Measurements from ENCODE around the gene CLDN20. TPM values are rescaled to one million over a fixed set of nuclear protein-coding genes. Genes with fewer than 3 reads are reported as not detected.

The CLDN20 gene
- total and polyA plus RNA-seq, 2 of the 4 experiments (the other 2 are of a cell fraction): not detected

DNA sequence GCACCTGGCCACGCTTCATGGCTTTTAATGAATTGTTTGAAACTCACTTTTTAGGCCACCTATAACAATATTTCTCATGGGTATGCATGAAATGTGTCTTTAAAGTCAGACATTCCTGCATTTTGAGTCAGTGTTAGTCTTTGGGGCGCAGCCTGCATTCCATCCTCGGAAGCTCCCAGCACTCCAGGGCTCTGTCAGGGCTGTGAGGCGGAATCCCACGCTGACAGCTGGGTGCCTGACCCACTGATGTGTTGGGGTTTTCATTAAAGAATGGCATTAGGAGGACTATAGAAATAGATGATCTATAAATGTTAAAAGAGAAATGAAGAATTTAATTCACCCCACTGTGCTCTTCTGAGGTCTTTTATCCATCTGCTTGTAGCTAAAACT lies 16.2 kb upstream of the CLDN20 start:
- ATAC-seq (ENCODE audit: low read depth): peak; percentile 42; the same call in 1 of the 2 replicates
- no peak overlapping the region for H3K4me3 ChIP-seq (ENCODE audit: insufficient read depth, low read depth, low read length)
- no peak overlapping the region for H4K5ac ChIP-seq (ENCODE audit: low read depth, low read length)
- no peak overlapping the region for H3K23ac ChIP-seq (ENCODE audit: low read depth, low read length)
- POLR2A ChIA-PET (ENCODE audit: unreplicated experiment): no interaction called here
- H3K4ac ChIP-seq (ENCODE audit: low read depth, low read length): no peak overlapping the region
- 0 out of 4 replicates have a peak, but pooled peaks cover 0 to 3% of the 10 kb centered on the region in 2 experiments for H3K79me1 ChIP-seq (ENCODE audit: low read depth in 1 of 2, low read length in 2 of 2)
- H3K18ac ChIP-seq (ENCODE audit: low read depth, low read length): no peak overlapping the region
- peaks cover 6% of the 10 kb centered on the region for H3K36me3 ChIP-seq (ENCODE audit: control insufficient read depth, insufficient read depth, low read length)
- no peaks in the 10 kb centered on the region for H3K9me3 ChIP-seq (ENCODE audit: control insufficient read depth, insufficient read depth, low read length)
- no peak overlapping the region for H3K9ac ChIP-seq (ENCODE audit: low read depth, low read length)
- no CpG with 5 or more reads among the region's 5 CpGs for WGBS, 2 experiments (ENCODE audit: extremely low coverage in 2 of 2, insufficient read length in 1 of 2)
- no TSS peak for BruUV-seq (replicated peaks)
- peaks cover 12% of the 10 kb centered on the region; the same call in 1 of the 2 replicates for H3K9me1 ChIP-seq (ENCODE audit: insufficient read depth, low read length)
- no peak overlapping the region for H3K4me2 ChIP-seq (ENCODE audit: low read depth, low read length)
- no peak overlapping the region for H2AK5ac ChIP-seq (ENCODE audit: low read depth, low read length)
- peaks cover 4% of the 10 kb centered on the region; the same call in 1 of the 2 replicates for H3K4me1 ChIP-seq (ENCODE audit: control insufficient read depth, insufficient read depth, low read length)
- TF ChIP-seq MXI1 (IDR thresholded peaks at IDR 0.05; ENCODE audit: borderline replicate concordance, low read depth, low read length) (no peak), FOS (IDR thresholded peaks at IDR 0.05; ENCODE audit: low read depth, low read length) (no peak), NFE2L2 (IDR thresholded peaks at IDR 0.05; ENCODE audit: low read depth, low read length) (no peak), RCOR1 (IDR thresholded peaks at IDR 0.05; ENCODE audit: insufficient replicate concordance, low read length) (no peak), RAD21 (IDR thresholded peaks at IDR 0.05; ENCODE audit: low read length) (no peak)
- TF ChIP-seq, protein P1, sequence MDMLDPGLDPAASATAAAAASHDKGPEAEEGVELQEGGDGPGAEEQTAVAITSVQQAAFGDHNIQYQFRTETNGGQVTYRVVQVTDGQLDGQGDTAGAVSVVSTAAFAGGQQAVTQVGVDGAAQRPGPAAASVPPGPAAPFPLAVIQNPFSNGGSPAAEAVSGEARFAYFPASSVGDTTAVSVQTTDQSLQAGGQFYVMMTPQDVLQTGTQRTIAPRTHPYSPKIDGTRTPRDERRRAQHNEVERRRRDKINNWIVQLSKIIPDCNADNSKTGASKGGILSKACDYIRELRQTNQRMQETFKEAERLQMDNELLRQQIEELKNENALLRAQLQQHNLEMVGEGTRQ (IDR thresholded peaks at IDR 0.05; ENCODE audit: low read depth, low read length): no peak
- no peak overlapping the region for H3K14ac ChIP-seq (replicated peaks; ENCODE audit: low read depth, low read length)
- H4K8ac ChIP-seq (ENCODE audit: low read depth in 2 of 2, low read length in 2 of 2): no peak overlapping the region
- H3K56ac ChIP-seq (ENCODE audit: extremely low read depth, insufficient read depth, low read length): no peak overlapping the region
- dilution Hi-C loops (cut with HindIII; ENCODE audit: low sequenced_read_pairs, unreplicated experiment): no loop called here
- H3K27ac ChIP-seq (ENCODE audit: insufficient read depth, low read length): no peak overlapping the region
- no peaks in the 10 kb centered on the region for H4K20me1 ChIP-seq (ENCODE audit: insufficient read depth, low read length)
- no peak overlapping the region for H2BK15ac ChIP-seq (ENCODE audit: low read depth, low read length)
- no peak overlapping the region for H2AK9ac ChIP-seq (replicated peaks; ENCODE audit: low read depth, low read length, poor library complexity)
- CTCF ChIA-PET: interaction anchor here (1.0 to 2.1 kb wide), 4 partner anchors 58 to 320 kb away, joined by 3 to 15 read pairs (median 8); no protein-coding TSS in a partner anchor
- intact Hi-C loops (cut with micrococcal nuclease): loop anchor here (1.0 to 2.0 kb wide), 4 partner anchors 70 to 573 kb away; no protein-coding TSS in a partner anchor
- peak; percentile 26 for DNase-seq
- H2AFZ ChIP-seq (replicated peaks; ENCODE audit: low read length, poor library complexity): no peak overlapping the region
- H3K27me3 ChIP-seq (ENCODE audit: control insufficient read depth, insufficient read depth, low read length): no peaks in the 10 kb centered on the region
- in situ Hi-C loops (cut with MboI; ENCODE audit: low sequenced_read_pairs): loop anchor here (5.0 to 10.0 kb wide), 2 partner anchors 70 to 573 kb away; no protein-coding TSS in a partner anchor
- no peak overlapping the region for H2BK5ac ChIP-seq (ENCODE audit: low read depth, low read length, poor library complexity, severe bottlenecking)
- H4K91ac ChIP-seq (ENCODE audit: insufficient read depth, low read depth, low read length): no peak overlapping the region
- H2BK20ac ChIP-seq (ENCODE audit: low read depth, low read length): no peak overlapping the region
- no peak overlapping the region for H2BK120ac ChIP-seq (ENCODE audit: low read depth, low read length)

All from IMR-90 (cell line).